Measurements from ENCODE around the gene TMEM154. TPM values are rescaled to one million over a fixed set of nuclear protein-coding genes. Genes with fewer than 3 reads are reported as not detected.

TMEM154 gene
- total and polyA plus RNA-seq, 8 donors, result 1.5 to 21.9 (median 2.5) TPM

GRCh38 chr4:152620915-152621314 lies 58.9 kb downstream of the TMEM154 start:
- ATAC-seq, result no peak
- no peak overlapping the region for H3K27ac ChIP-seq
- intact Hi-C loops (cut with DNase I), result no loop called here
- H3K36me3 ChIP-seq, result no peaks in the 10 kb centered on the region
- no peak for TF ChIP-seq CTCF (IDR thresholded peaks at IDR 0.05)
- H3K27me3 ChIP-seq, result no peaks in the 10 kb centered on the region
- DNase-seq, result no peak
- H3K4me3 ChIP-seq, result no peak overlapping the region
- no peaks in the 10 kb centered on the region for H3K9me3 ChIP-seq
- H3K4me1 ChIP-seq, result no peaks in the 10 kb centered on the region

- DNase-seq, result no peak
- TF ChIP-seq CTCF (IDR thresholded peaks at IDR 0.05), result no peak
- no peaks in the 10 kb centered on the region for H3K4me1 ChIP-seq
- intact Hi-C loops (cut with DNase I), result no loop called here
- no peak overlapping the region for H3K4me3 ChIP-seq
- H3K27me3 ChIP-seq, result no peaks in the 10 kb centered on the region
- no peaks in the 10 kb centered on the region for H3K36me3 ChIP-seq
- no peak for ATAC-seq
- no peak overlapping the region for H3K27ac ChIP-seq
- no peaks in the 10 kb centered on the region for H3K9me3 ChIP-seq
Observed at GRCh38 chr4:152620218-152620617, 59.6 kb downstream of the TMEM154 start.

GRCh38 chr4:152619556-152619955 lies 60.2 kb downstream of the TMEM154 start:
- Histone ChIP-seq H3K27me3 (no peaks in the 10 kb centered on the region), H3K4me1 (no peaks in the 10 kb centered on the region), H3K27ac (no peak overlapping the region), H3K9me3 (no peaks in the 10 kb centered on the region), H3K4me3 (no peak overlapping the region), H3K36me3 (no peaks in the 10 kb centered on the region)
- intact Hi-C loops (cut with DNase I), result no loop called here
- TF ChIP-seq CTCF (IDR thresholded peaks at IDR 0.05), result no peak
- no peak for DNase-seq
- ATAC-seq, result no peak

- Histone ChIP-seq H3K27me3 (no peaks in the 10 kb centered on the region), H3K27ac (no peak overlapping the region), H3K4me1 (no peaks in the 10 kb centered on the region), H3K4me3 (no peak overlapping the region), H3K9me3 (no peaks in the 10 kb centered on the region), H3K36me3 (no peaks in the 10 kb centered on the region)
- DNase-seq (no peak), ATAC-seq (no peak)
- no peak for TF ChIP-seq CTCF (IDR thresholded peaks at IDR 0.05)
- intact Hi-C loops (cut with DNase I), result no loop called here
Observed at GRCh38 chr4:152618971-152619370, 60.8 kb downstream of the TMEM154 start.

- TF ChIP-seq CTCF (IDR thresholded peaks at IDR 0.05), result no peak
- intact Hi-C loops (cut with DNase I), result no loop called here
- DNase-seq (no peak), ATAC-seq (no peak)
- Histone ChIP-seq H3K9me3 (no peaks in the 10 kb centered on the region), H3K4me3 (no peak overlapping the region), H3K27me3 (no peaks in the 10 kb centered on the region), H3K36me3 (no peaks in the 10 kb centered on the region), H3K4me1 (no peaks in the 10 kb centered on the region), H3K27ac (no peak overlapping the region)
Observed at GRCh38 chr4:152616804-152617203, 63.0 kb downstream of the TMEM154 start.

All from left lung (tissue), 10 donors.